ENCODE measurements around the gene MSANTD2.

GRCh38 chr11:124831897-124832296 lies 31.7 kb upstream of the MSANTD2 start:
- TF ChIP-seq CTCF (IDR thresholded peaks at IDR 0.05; ENCODE audit: insufficient read depth, low read length, poor library complexity, severe bottlenecking) = no peak
- no peak for TF ChIP-seq EZH2phosphoT487 (conservative IDR thresholded peaks at IDR 0.05; ENCODE audit: low read length)
